HepG2 (cell line): ENCODE data around the gene RNF40. TPM values are rescaled to one million over a fixed set of nuclear protein-coding genes. Genes with fewer than 3 reads are reported as not detected.

Experiments
- DDIT3 ChIP-seq: sonication (generic); formaldehyde crosslinking; IDR thresholded peaks from 2 replicates; pipeline ENCODE4 v1.4.0; 2020; ENCODE audit warnings: mild to moderate bottlenecking, missing genetic modification reagents
- HDAC6 ChIP-seq: fragments of 200-600 bp; sonication (generic); IDR thresholded peaks from 2 replicates; pipeline ENCODE4 v1.7.0; 2017; ENCODE audit warnings: mild to moderate bottlenecking, antibody characterized with exemption, low read length, low read depth
- MAZ ChIP-seq, 2 experiments: sonication (generic) in 1 of 2; formaldehyde crosslinking in 1 of 2; IDR thresholded peaks; 2 replicates each; pipeline versions ENCODE4 v1.5.0 to v1.6.1; 2012 to 2020; ENCODE audit warnings: low read depth in 2 of 2, mild to moderate bottlenecking in 2 of 2, borderline replicate concordance in 1 of 2, improper control_type of control experiment in 1 of 2, low read length in 1 of 2, missing genetic modification reagents in 1 of 2, moderate library complexity in 1 of 2
- MXD4 ChIP-seq: IDR thresholded peaks from 2 replicates; pipeline ENCODE4 v1.6.1; 2016; ENCODE audit warnings: mild to moderate bottlenecking, missing biosample characterization, missing genetic modification reagents
- ONECUT2 ChIP-seq: sonication (generic); formaldehyde crosslinking; IDR thresholded peaks from 2 replicates; pipeline ENCODE4 v1.4.0; 2020; ENCODE audit warnings: missing genetic modification reagents
- PBX3 ChIP-seq: sonication (generic); formaldehyde crosslinking; IDR thresholded peaks from 2 replicates; pipeline ENCODE4 v1.8.1; 2023; ENCODE audit warnings: missing genetic modification reagents, inconsistent platforms, borderline replicate concordance
- RAD21 ChIP-seq: fragments of 450-650 bp; formaldehyde crosslinking; IDR thresholded peaks from 2 replicates; pipeline ENCODE4 v1.5.0; 2020; ENCODE audit warnings: mild to moderate bottlenecking
- SIX1 ChIP-seq: sonication (generic); formaldehyde crosslinking; IDR thresholded peaks from 2 replicates; pipeline ENCODE4 v1.4.0; 2020; ENCODE audit warnings: missing genetic modification reagents, borderline replicate concordance
- TP53 ChIP-seq: sonication (generic); formaldehyde crosslinking; conservative IDR thresholded peaks from 2 replicates; pipeline ENCODE4 v1.4.0; 2020; ENCODE audit warnings: missing genetic modification reagents
- U2AF1 ChIP-seq: fragments of 200-400 bp; formaldehyde crosslinking; optimal IDR thresholded peaks from 2 replicates; pipeline ENCODE3; 2017; ENCODE audit warnings: mild to moderate bottlenecking, low read depth, low read length
- YY1 ChIP-seq: IDR thresholded peaks from 2 replicates; pipeline ENCODE4 v1.6.1; 2011; ENCODE audit warnings: low read length, low read depth, moderate library complexity, mild to moderate bottlenecking; ENCODE audit not compliant: insufficient read depth, insufficient replicate concordance
- ZFP36L2 ChIP-seq: sonication (generic); formaldehyde crosslinking; IDR thresholded peaks from 2 replicates; pipeline ENCODE4 v1.4.0; 2020; ENCODE audit warnings: missing genetic modification reagents
- ZNF256 ChIP-seq: sonication (generic); formaldehyde crosslinking; conservative IDR thresholded peaks from 2 replicates; pipeline ENCODE4 v1.4.0; 2020; ENCODE audit warnings: missing genetic modification reagents
- ZNF326 ChIP-seq: sonication (generic); formaldehyde crosslinking; IDR thresholded peaks from 2 replicates; pipeline ENCODE4 v1.4.0; 2020; ENCODE audit warnings: missing genetic modification reagents, borderline replicate concordance
- ZNF382 ChIP-seq: sonication (generic); formaldehyde crosslinking; IDR thresholded peaks from 2 replicates; pipeline ENCODE4 v1.5.0; 2020; ENCODE audit warnings: missing genetic modification reagents, mild to moderate bottlenecking, borderline replicate concordance
- ZNF501 ChIP-seq: sonication (generic); formaldehyde crosslinking; IDR thresholded peaks from 2 replicates; pipeline ENCODE4 v1.5.1; 2020; ENCODE audit warnings: mild to moderate bottlenecking, moderate library complexity, missing genetic modification reagents
- ZNF567 ChIP-seq: sonication (generic); formaldehyde crosslinking; IDR thresholded peaks from 2 replicates; pipeline ENCODE4 v1.8.1; 2023; ENCODE audit warnings: mild to moderate bottlenecking, missing genetic modification reagents, borderline replicate concordance
- ZNF609 ChIP-seq: sonication (generic); formaldehyde crosslinking; IDR thresholded peaks from 2 replicates; pipeline ENCODE4 v1.4.0; 2020; ENCODE audit warnings: mild to moderate bottlenecking, missing genetic modification reagents, borderline replicate concordance
- ZNF737 ChIP-seq: sonication (generic); formaldehyde crosslinking; IDR thresholded peaks from 2 replicates; pipeline ENCODE4 v1.5.0; 2020; ENCODE audit warnings: missing genetic modification reagents, mild to moderate bottlenecking, borderline replicate concordance
- ZZZ3 ChIP-seq: sonication (generic); formaldehyde crosslinking; IDR thresholded peaks from 2 replicates; pipeline ENCODE4 v1.4.0; 2020; ENCODE audit warnings: missing genetic modification reagents, mild to moderate bottlenecking, borderline replicate concordance
- polyA plus RNA-seq, 8 experiments: library from polyadenylated mRNA; depleted of rRNA in 3 of 8; stranded (reverse) in 7 of 8; unstranded in 1 of 8; fragments of >200 nt; fragmentation: Illumina TruSeq in 4 of 8; extraction: Trizol in 4 of 8; gene quantifications; 2 replicates each; pipeline versions ENCODE4 v1.2.1 to v1.2.3, GENCODE V29; 2011 to 2016; ENCODE audit warnings: low read depth in 4 of 8, missing spikeins in 1 of 8, mixed read lengths in 1 of 8; ENCODE audit not compliant: insufficient read depth in 1 of 8
- total RNA-seq, 5 experiments: library from RNA; depleted of rRNA; stranded (reverse); fragments of >200 nt; fragmentation: Illumina TruSeq; extraction: Trizol; gene quantifications; 2 replicates each; pipeline ENCODE4 v1.2.3, GENCODE V29; 2016; ENCODE audit warnings: low read depth in 1 of 5

Gene RNF40
- total and polyA plus RNA-seq, 2 of the 13 experiments (the other 11 are each of a cell fraction or from before 2014, with no cell fraction given) = 84.0 to 85.6 TPM

GRCh38 chr16:30786115-30786935, 24.2 kb downstream of the RNF40 start (continued):
- TF ChIP-seq ZNF382 (no peak), ZZZ3 (CRISPR knock-in tag) (0 out of 2 replicates have a peak, but pooled peaks have one; percentile 43), U2AF1 (no peak), SIX1 (CRISPR knock-in tag) (no peak), ZNF609 (CRISPR knock-in tag) (no peak), DDIT3 (no peak), RAD21 (CRISPR knock-in tag) (peak; percentile 58), TP53 (CRISPR knock-in tag) (no peak), HDAC6 (no peak), ZNF326 (CRISPR knock-in tag) (no peak), ZNF737 (CRISPR knock-in tag) (no peak), MAZ (IDR thresholded peaks at IDR 0.05; ENCODE audit: borderline replicate concordance, low read depth, low read length) (0 out of 2 replicates have a peak, but pooled peaks have one; percentile 44), MAZ (CRISPR knock-in tag; IDR thresholded peaks at IDR 0.05; ENCODE audit: low read depth) (no peak), ONECUT2 (CRISPR knock-in tag) (no peak), PBX3 (CRISPR knock-in tag) (no peak), ZNF501 (no peak), ZFP36L2 (CRISPR knock-in tag) (no peak), YY1 (peak; percentile 62), ZNF256 (CRISPR knock-in tag) (peak; percentile 60; the same call in 1 of the 2 replicates), MXD4 (CRISPR knock-in tag) (no peak; the same call in 1 of the 2 replicates), ZNF567 (CRISPR knock-in tag) (no peak)
